SK-N-SH treated with all-trans-retinoic acid at 6 μM for 48 hours (cell line): ENCODE measurements around the gene PEX7.

ENCODE experiments used
- ATAC-seq: fragments of 200-7000 bp; cut with Tn5 transposase; 3 replicates; pipeline ENCODE4 v1.9.1; 2020; ENCODE audit warnings: mild to moderate bottlenecking, moderate library complexity
- ARNTL ChIP-seq: fragments of 450-650 bp; formaldehyde crosslinking; IDR thresholded peaks from 2 replicates; pipeline ENCODE4 v1.5.0; 2020; ENCODE audit warnings: low read depth, mild to moderate bottlenecking, moderate library complexity, borderline replicate concordance
- CREB5 ChIP-seq: fragments of 250-450 bp; sonication (Bioruptor Pico); IDR thresholded peaks from 2 replicates; pipeline ENCODE4 v1.5.1; 2020; ENCODE audit warnings: low read depth, mild to moderate bottlenecking, moderate library complexity
- CSDC2 ChIP-seq: fragments of 250-450 bp; sonication (Bioruptor Pico); IDR thresholded peaks from 2 replicates; pipeline ENCODE4 v1.5.0; 2020; ENCODE audit warnings: mild to moderate bottlenecking, moderate library complexity
- CSRNP3 ChIP-seq: fragments of 250-450 bp; sonication (Bioruptor Pico); IDR thresholded peaks from 2 replicates; pipeline ENCODE4 v1.5.1; 2021; ENCODE audit warnings: mild to moderate bottlenecking, moderate library complexity
- ESRRG ChIP-seq: fragments of 250-450 bp; sonication (Bioruptor Pico); IDR thresholded peaks from 2 replicates; pipeline ENCODE4 v1.6.1; 2021; ENCODE audit warnings: mild to moderate bottlenecking
- GLIS3 ChIP-seq: fragments of 250-450 bp; sonication (Bioruptor Pico); IDR thresholded peaks from 2 replicates; pipeline ENCODE4 v1.5.0; 2020; ENCODE audit warnings: mild to moderate bottlenecking, moderate library complexity
- OSR1 ChIP-seq: fragments of 250-450 bp; sonication (Bioruptor Pico); IDR thresholded peaks from 2 replicates; pipeline ENCODE4 v1.8.0; 2022; ENCODE audit warnings: moderate library complexity, mild to moderate bottlenecking, inconsistent platforms
- PATZ1 ChIP-seq: fragments of 250-450 bp; sonication (Bioruptor Pico); IDR thresholded peaks from 2 replicates; pipeline ENCODE4 v1.8.0; 2020; ENCODE audit warnings: mild to moderate bottlenecking, moderate library complexity, borderline replicate concordance
- POU6F1 ChIP-seq: fragments of 250-450 bp; sonication (Bioruptor Pico); IDR thresholded peaks from 2 replicates; pipeline ENCODE4 v1.8.0; 2021; ENCODE audit warnings: low read depth, mild to moderate bottlenecking, moderate library complexity, borderline replicate concordance
- PPARA ChIP-seq: fragments of 250-450 bp; sonication (Bioruptor Pico); IDR thresholded peaks from 2 replicates; pipeline ENCODE4 v1.5.0; 2020; ENCODE audit warnings: mild to moderate bottlenecking, borderline replicate concordance
- TCF4 ChIP-seq: fragments of 250-450 bp; sonication (Bioruptor Pico); IDR thresholded peaks from 2 replicates; pipeline ENCODE4 v1.8.0; 2021; ENCODE audit warnings: mild to moderate bottlenecking, moderate library complexity, borderline replicate concordance
- TOX ChIP-seq: fragments of 250-450 bp; sonication (Bioruptor Pico); IDR thresholded peaks from 2 replicates; pipeline ENCODE4 v1.8.0; 2021; ENCODE audit warnings: mild to moderate bottlenecking, moderate library complexity, borderline replicate concordance
- TSHZ2 ChIP-seq: fragments of 250-450 bp; sonication (Bioruptor Pico); IDR thresholded peaks from 2 replicates; pipeline ENCODE4 v1.5.0; 2020; ENCODE audit warnings: mild to moderate bottlenecking, moderate library complexity
- ZC3H10 ChIP-seq: fragments of 250-450 bp; sonication (Bioruptor Pico); IDR thresholded peaks from 2 replicates; pipeline ENCODE4 v1.5.1; 2021; ENCODE audit warnings: mild to moderate bottlenecking, moderate library complexity
- ZFP3 ChIP-seq: fragments of 250-450 bp; sonication (Bioruptor Pico); IDR thresholded peaks from 2 replicates; pipeline ENCODE4 v1.5.0; 2020; ENCODE audit warnings: mild to moderate bottlenecking, moderate library complexity
- ZFP30 ChIP-seq: fragments of 450-650 bp; formaldehyde crosslinking; IDR thresholded peaks from 2 replicates; pipeline ENCODE4 v1.5.0; 2022; ENCODE audit warnings: mild to moderate bottlenecking, moderate library complexity
- ZNF565 ChIP-seq: fragments of 450-650 bp; formaldehyde crosslinking; conservative IDR thresholded peaks from 2 replicates; pipeline ENCODE4 v1.5.0; 2020; ENCODE audit warnings: low read depth, mild to moderate bottlenecking, moderate library complexity
- ZNF70 ChIP-seq: fragments of 450-650 bp; formaldehyde crosslinking; IDR thresholded peaks from 2 replicates; pipeline ENCODE4 v1.5.0; 2020; ENCODE audit warnings: mild to moderate bottlenecking, moderate library complexity

PEX7 gene

GRCh38 chr6:136956590-136957544, 134.5 kb downstream of the PEX7 start:
- ATAC-seq = no peak
- TF ChIP-seq ZNF565 (CRISPR knock-in tag) (no peak), OSR1 (CRISPR knock-in tag) (no peak), PATZ1 (CRISPR knock-in tag) (no peak), ZFP3 (CRISPR knock-in tag) (no peak), GLIS3 (CRISPR knock-in tag) (no peak), ZC3H10 (CRISPR knock-in tag) (no peak), POU6F1 (no peak), TCF4 (CRISPR knock-in tag) (no peak), CREB5 (no peak), ZNF70 (CRISPR knock-in tag) (no peak), ESRRG (CRISPR knock-in tag) (no peak), ZFP30 (CRISPR knock-in tag) (no peak), ARNTL (CRISPR knock-in tag) (no peak)

- no peak for TF ChIP-seq OSR1 (CRISPR knock-in tag)
- no peak for TF ChIP-seq CSRNP3 (CRISPR knock-in tag)
- no peak for TF ChIP-seq GLIS3 (CRISPR knock-in tag)
- TF ChIP-seq ESRRG (CRISPR knock-in tag) = no peak
- TF ChIP-seq CSDC2 (CRISPR knock-in tag) = no peak
- TF ChIP-seq ZNF70 (CRISPR knock-in tag) = no peak
- no peak for TF ChIP-seq PATZ1 (CRISPR knock-in tag)
- TF ChIP-seq TOX = no peak
- TF ChIP-seq POU6F1 = no peak
- no peak for TF ChIP-seq ZFP3 (CRISPR knock-in tag)
- TF ChIP-seq TSHZ2 (CRISPR knock-in tag) = no peak
- TF ChIP-seq PPARA (CRISPR knock-in tag) = no peak
- ATAC-seq = no peak
Observed at GRCh38 chr6:136958168-136958567, 135.8 kb downstream of the PEX7 start.
